T-helper 2 cell treated with Interferon-gamma antibody and Interleukin-4, amounts not matched to agents 100 ng/mL and 5 ng/mL, for 36 hours (primary cell): ENCODE data around the gene ZNF341. TPM values are rescaled to one million over a fixed set of nuclear protein-coding genes. Genes with fewer than 3 reads are reported as not detected.

Experiments
- intact Hi-C: fragments of 100-400 bp; cut with micrococcal nuclease; formaldehyde crosslinking; loops from one replicate; pipeline ENCODE4 v1.15.1; 2023
- total RNA-seq: library from RNA; stranded (reverse); gene quantifications from 2 replicates; pipeline ENCODE4 v1.2.3, GENCODE V29; 2022

ZNF341 gene
- total RNA-seq, 1 donor from 2014 or later, result 6.4 TPM

GRCh38 chr20:33701629-33702450 lies 30.0 kb upstream of the ZNF341 start:
- intact Hi-C loops, result no loop called here

- intact Hi-C loops, result no loop called here
Observed at GRCh38 chr20:33702861-33703260, 28.9 kb upstream of the ZNF341 start.

GRCh38 chr20:33703498-33704137 lies 28.2 kb upstream of the ZNF341 start:
- intact Hi-C loops, result no loop called here

GRCh38 chr20:33704197-33704924 lies 27.4 kb upstream of the ZNF341 start:
- intact Hi-C loops, result no loop called here

GRCh38 chr20:33707668-33708067 lies 24.1 kb upstream of the ZNF341 start:
- intact Hi-C loops, result no loop called here

- intact Hi-C loops, result no loop called here
Observed at GRCh38 chr20:33709398-33709797, 22.4 kb upstream of the ZNF341 start.

GRCh38 chr20:33709905-33710541 lies 21.8 kb upstream of the ZNF341 start:
- intact Hi-C loops, result no loop called here

- intact Hi-C loops, result no loop called here
Observed at GRCh38 chr20:33710681-33711445, 20.9 kb upstream of the ZNF341 start.

GRCh38 chr20:33711446-33711738 lies 20.4 kb upstream of the ZNF341 start:
- intact Hi-C loops, result no loop called here

GRCh38 chr20:33713865-33714367 lies 17.9 kb upstream of the ZNF341 start:
- intact Hi-C loops, result no loop called here

GRCh38 chr20:33716498-33716897 lies 15.3 kb upstream of the ZNF341 start:
- intact Hi-C loops, result no loop called here

GRCh38 chr20:33719277-33719988 lies 12.4 kb upstream of the ZNF341 start:
- intact Hi-C loops, result no loop called here

GRCh38 chr20:33719989-33720709 lies 11.6 kb upstream of the ZNF341 start, which contains the start of gene PXMP4:
Gene PXMP4, minus strand, starts transcription at chr20:33720310. Its CDS starts 103 bp downstream, at chr20:33720207.
- intact Hi-C loops, result loop anchor here (1.0 kb wide), 2 partner anchors 12 to 34 kb away; partner anchors contain the start of gene E2F1

- intact Hi-C loops, result no loop called here
Observed at GRCh38 chr20:33721391-33722140, 10.2 kb upstream of the ZNF341 start.

- intact Hi-C loops, result no loop called here
Observed at GRCh38 chr20:33724439-33725094, 7.2 kb upstream of the ZNF341 start.

GRCh38 chr20:33725607-33726264 lies 6.1 kb upstream of the ZNF341 start:
- intact Hi-C loops, result no loop called here

GRCh38 chr20:33727115-33727479 lies 4.7 kb upstream of the ZNF341 start:
- intact Hi-C loops, result no loop called here

- intact Hi-C loops, result no loop called here
Observed at GRCh38 chr20:33727806-33728205, 4.0 kb upstream of the ZNF341 start.
